Fibroblast of lung (primary cell): Measurements from ENCODE around the gene BZW2. TPM values are rescaled to one million over a fixed set of nuclear protein-coding genes. Genes with fewer than 3 reads are reported as not detected.

Experiments used
- DNase-seq, 2 donors: peaks; one replicate each; pipeline versions ENCODE4 v3.0.0 to v3.0.0-alpha.2; 2010; ENCODE audit warnings: low read depth in 2 of 2
- H2AFZ ChIP-seq: 2 replicates; pipeline ENCODE4 v1.5.1; 2012; ENCODE audit warnings: low read length, control low read depth, inconsistent platforms
- H3K27ac ChIP-seq: 2 replicates; pipeline ENCODE4 v1.5.1; 2011; ENCODE audit warnings: low read length, control low read depth; ENCODE audit not compliant: insufficient read depth
- H3K27me3 ChIP-seq: 2 replicates; pipeline ENCODE4 v1.5.1; 2011; ENCODE audit warnings: mild to moderate bottlenecking, low read length; ENCODE audit not compliant: control insufficient read depth, insufficient read depth
- H3K36me3 ChIP-seq: 2 replicates; pipeline ENCODE4 v1.5.1; 2011; ENCODE audit warnings: low read length; ENCODE audit not compliant: control insufficient read depth, insufficient read depth
- H3K4me1 ChIP-seq: 2 replicates; pipeline ENCODE4 v1.5.1; 2011; ENCODE audit warnings: low read length; ENCODE audit not compliant: control insufficient read depth, insufficient read depth; ENCODE audit errors: extremely low read depth
- H3K4me2 ChIP-seq: 2 replicates; pipeline ENCODE4 v1.5.1; 2011; ENCODE audit warnings: low read length, control low read depth; ENCODE audit not compliant: insufficient read depth; ENCODE audit errors: extremely low read depth
- H3K4me3 ChIP-seq, 4 experiments: fragments of 200-600 bp in 1 of 4; sonication (generic) in 1 of 4; replicated peaks in 1 of 4; 2 replicates each; pipeline ENCODE4 v1.5.1; 2011 to 2016; ENCODE audit warnings: low read length in 4 of 4, low read depth in 3 of 4, mild to moderate bottlenecking in 3 of 4, control low read depth in 2 of 4, inconsistent platforms in 1 of 4, mixed read lengths in 1 of 4; ENCODE audit not compliant: insufficient read depth in 1 of 4; ENCODE audit errors: control extremely low read depth in 1 of 4
- H3K79me2 ChIP-seq: 2 replicates; pipeline ENCODE4 v1.5.1; 2012; ENCODE audit warnings: mild to moderate bottlenecking, low read length, inconsistent platforms; ENCODE audit not compliant: control insufficient read depth, insufficient read depth
- H3K9ac ChIP-seq: 2 replicates; pipeline ENCODE4 v1.5.1; 2011; ENCODE audit warnings: mild to moderate bottlenecking, low read length, control low read depth; ENCODE audit not compliant: insufficient read depth
- H3K9me3 ChIP-seq: 2 replicates; pipeline ENCODE4 v1.5.1; 2012; ENCODE audit warnings: low read depth, low read length; ENCODE audit not compliant: control insufficient read depth, insufficient read depth
- H4K20me1 ChIP-seq: 2 replicates; pipeline ENCODE4 v1.5.1; 2011; ENCODE audit warnings: low read length; ENCODE audit not compliant: control insufficient read depth, insufficient read depth; ENCODE audit errors: extremely low read depth
- EZH2 ChIP-seq: IDR thresholded peaks from 2 replicates; pipeline ENCODE4 v1.5.1; 2012; ENCODE audit warnings: low read length, control low read depth, mild to moderate bottlenecking; ENCODE audit errors: missing control alignments
- polyA plus RNA-seq, 2 donors: library from polyadenylated mRNA; depleted of rRNA in 1 of 2; stranded (reverse) in 1 of 2; unstranded in 1 of 2; fragments of >200 nt; gene quantifications; 2 replicates each; pipeline ENCODE4 v1.2.1, GENCODE V29; 2011 to 2012; ENCODE audit warnings: missing spikeins in 1 of 2
- total RNA-seq: library from RNA; depleted of rRNA; stranded (reverse); fragments of >200 nt; gene quantifications from 2 replicates; pipeline ENCODE4 v1.2.1, GENCODE V29; 2014
- TF ChIP-seq, protein P1 (sequence below), 2 donors: IDR thresholded peaks in 1 of 2; conservative IDR thresholded peaks in 1 of 2; 1 replicate in 1 of 2; 2 replicates in 1 of 2; pipeline ENCODE4 v1.5.1; 2011 to 2012; ENCODE audit warnings: low read length in 2 of 2, control low read depth in 1 of 2, inconsistent platforms in 1 of 2, low read depth in 1 of 2, mild to moderate bottlenecking in 1 of 2

The BZW2 gene
- total and polyA plus RNA-seq, 2 donors (not counting 1 experiment from before 2014, with no cell fraction given): 43.3 to 88.8 TPM

DNA sequence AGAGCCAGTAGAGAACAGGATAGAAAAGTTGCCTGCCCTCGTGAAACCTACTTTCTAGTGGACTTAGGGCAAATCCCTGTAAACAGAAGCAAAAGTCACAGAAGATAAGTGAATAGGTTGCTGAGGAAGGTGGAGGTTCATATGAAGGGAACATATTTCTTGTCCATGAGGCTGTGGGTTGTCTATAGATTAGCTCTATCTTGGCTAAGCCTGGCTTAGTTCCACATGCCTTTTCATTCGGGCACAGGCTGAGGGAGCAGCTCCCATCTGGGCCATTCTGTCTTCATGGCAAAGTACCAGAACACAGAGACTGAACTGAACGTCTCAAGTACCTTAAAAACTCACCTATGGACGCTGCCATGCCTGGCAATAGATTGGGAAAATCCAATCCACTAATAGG is 45.3 kb downstream of the BZW2 start:
- H2AFZ ChIP-seq: no peak overlapping the region
- no peaks in the 10 kb centered on the region for H3K4me1 ChIP-seq
- no peaks in the 10 kb centered on the region for H4K20me1 ChIP-seq
- no peaks in the 10 kb centered on the region for H3K27me3 ChIP-seq
- H3K9ac ChIP-seq: no peak overlapping the region
- H3K9me3 ChIP-seq: no peaks in the 10 kb centered on the region
- H3K36me3 ChIP-seq: no peaks in the 10 kb centered on the region
- no peak for TF ChIP-seq EZH2
- TF ChIP-seq, protein P1, sequence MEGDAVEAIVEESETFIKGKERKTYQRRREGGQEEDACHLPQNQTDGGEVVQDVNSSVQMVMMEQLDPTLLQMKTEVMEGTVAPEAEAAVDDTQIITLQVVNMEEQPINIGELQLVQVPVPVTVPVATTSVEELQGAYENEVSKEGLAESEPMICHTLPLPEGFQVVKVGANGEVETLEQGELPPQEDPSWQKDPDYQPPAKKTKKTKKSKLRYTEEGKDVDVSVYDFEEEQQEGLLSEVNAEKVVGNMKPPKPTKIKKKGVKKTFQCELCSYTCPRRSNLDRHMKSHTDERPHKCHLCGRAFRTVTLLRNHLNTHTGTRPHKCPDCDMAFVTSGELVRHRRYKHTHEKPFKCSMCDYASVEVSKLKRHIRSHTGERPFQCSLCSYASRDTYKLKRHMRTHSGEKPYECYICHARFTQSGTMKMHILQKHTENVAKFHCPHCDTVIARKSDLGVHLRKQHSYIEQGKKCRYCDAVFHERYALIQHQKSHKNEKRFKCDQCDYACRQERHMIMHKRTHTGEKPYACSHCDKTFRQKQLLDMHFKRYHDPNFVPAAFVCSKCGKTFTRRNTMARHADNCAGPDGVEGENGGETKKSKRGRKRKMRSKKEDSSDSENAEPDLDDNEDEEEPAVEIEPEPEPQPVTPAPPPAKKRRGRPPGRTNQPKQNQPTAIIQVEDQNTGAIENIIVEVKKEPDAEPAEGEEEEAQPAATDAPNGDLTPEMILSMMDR (conservative IDR thresholded peaks at IDR 0.05 in 1 of 2, IDR thresholded peaks at IDR 0.05 in 1 of 2; ENCODE audit: low read depth in 1 of 2, low read length in 2 of 2): no peak
- H3K79me2 ChIP-seq: no peaks in the 10 kb centered on the region
- H3K4me2 ChIP-seq: no peak overlapping the region
- DNase-seq: no peak
- H3K27ac ChIP-seq: no peak overlapping the region
- H3K4me3 ChIP-seq: no peak overlapping the region

DNA sequence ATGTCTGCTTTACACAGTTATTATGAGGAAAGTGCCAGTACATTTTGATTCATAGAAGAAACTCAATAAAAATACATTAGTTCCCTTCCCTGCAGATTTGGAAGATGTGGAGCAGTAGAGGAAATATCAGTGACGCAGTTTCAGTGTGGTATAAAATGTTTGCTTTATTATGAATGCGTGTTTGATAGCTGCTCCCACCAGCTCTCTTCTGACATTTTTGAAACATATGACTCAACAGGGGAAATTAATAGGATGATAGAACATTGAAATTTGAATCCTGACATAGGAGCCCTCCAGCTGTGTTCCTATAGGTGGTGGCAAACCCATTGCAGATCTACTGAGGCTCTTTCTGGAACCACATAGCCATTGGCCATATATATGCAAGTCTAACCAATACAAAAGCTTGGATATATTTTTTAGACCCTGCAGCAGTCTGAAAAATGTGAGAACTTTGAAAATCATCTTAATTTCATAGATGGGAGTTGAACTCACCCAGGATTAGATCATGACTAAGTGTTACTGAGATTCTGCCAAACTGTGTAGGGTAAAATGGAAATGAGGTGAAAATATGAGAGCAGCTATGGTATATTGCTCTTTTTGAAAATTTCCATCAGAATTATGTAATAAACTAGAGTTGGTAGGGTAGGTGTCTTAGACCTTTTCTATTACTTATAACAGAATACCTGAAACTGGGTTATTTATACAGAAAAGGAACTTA is 47.8 kb downstream of the BZW2 start:
- TF ChIP-seq, protein P1 (conservative IDR thresholded peaks at IDR 0.05 in 1 of 2, IDR thresholded peaks at IDR 0.05 in 1 of 2; ENCODE audit: low read depth in 1 of 2, low read length in 2 of 2): no peak
- no peak for TF ChIP-seq EZH2
- peaks cover 5% of the 10 kb centered on the region for H3K36me3 ChIP-seq
- no peak overlapping the region for H3K27ac ChIP-seq
- H3K4me3 ChIP-seq: no peak overlapping the region
- H3K9me3 ChIP-seq: no peaks in the 10 kb centered on the region
- no peaks in the 10 kb centered on the region for H4K20me1 ChIP-seq
- peak in 1 of 2 donors; percentile 25 for DNase-seq
- no peaks in the 10 kb centered on the region for H3K79me2 ChIP-seq
- no peak overlapping the region for H3K9ac ChIP-seq
- H3K27me3 ChIP-seq: no peaks in the 10 kb centered on the region
- H3K4me1 ChIP-seq: no peaks in the 10 kb centered on the region
- no peak overlapping the region for H3K4me2 ChIP-seq
- H2AFZ ChIP-seq: no peak overlapping the region

DNA sequence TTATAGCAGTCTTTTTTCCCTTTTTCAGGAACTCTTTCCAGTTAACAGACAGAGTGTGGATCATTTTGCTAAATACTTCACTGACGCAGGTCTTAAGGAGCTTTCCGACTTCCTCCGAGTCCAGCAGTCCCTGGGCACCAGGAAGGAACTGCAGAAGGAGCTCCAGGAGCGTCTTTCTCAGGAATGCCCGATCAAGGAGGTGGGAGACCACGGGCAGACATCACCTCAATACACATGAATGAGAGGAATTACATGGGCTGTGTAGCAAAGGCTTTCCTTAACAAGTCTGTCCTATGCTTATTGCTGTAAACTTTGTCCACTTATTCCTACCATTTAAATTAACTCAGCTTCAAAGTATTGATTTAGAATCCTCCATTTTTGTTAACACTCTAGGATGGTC is 48.8 kb downstream of the BZW2 start:
- peaks cover 5% of the 10 kb centered on the region for H3K36me3 ChIP-seq
- TF ChIP-seq, protein P1 (conservative IDR thresholded peaks at IDR 0.05 in 1 of 2, IDR thresholded peaks at IDR 0.05 in 1 of 2; ENCODE audit: low read depth in 1 of 2, low read length in 2 of 2): no peak
- no peak for TF ChIP-seq EZH2
- H3K9ac ChIP-seq: no peak overlapping the region
- peak in 1 of 2 donors; percentile 55 for DNase-seq
- no peak overlapping the region for H3K27ac ChIP-seq
- H3K79me2 ChIP-seq: no peaks in the 10 kb centered on the region
- no peaks in the 10 kb centered on the region for H3K4me1 ChIP-seq
- H3K9me3 ChIP-seq: no peaks in the 10 kb centered on the region
- H2AFZ ChIP-seq: no peak overlapping the region
- no peaks in the 10 kb centered on the region for H3K27me3 ChIP-seq
- no peaks in the 10 kb centered on the region for H4K20me1 ChIP-seq
- no peak overlapping the region for H3K4me3 ChIP-seq
- H3K4me2 ChIP-seq: no peak overlapping the region
